GM18526 (cell line): ENCODE measurements around the gene CHEK1.
A peak's percentile ranks its signal among the peaks of the same experiment; 100 is the strongest.

Experiments
- POLR2A ChIP-seq: IDR thresholded peaks from 3 replicates; pipeline ENCODE4 v1.6.1; 2011; ENCODE audit not compliant: insufficient read length; ENCODE audit errors: extremely low read depth

CHEK1 gene

GRCh38 chr11:125618383-125618782 lies 6.6 kb upstream of the CHEK1 start:
- TF ChIP-seq POLR2A: no peak

GRCh38 chr11:125621995-125622394 lies 3.0 kb upstream of the CHEK1 start:
- TF ChIP-seq POLR2A: no peak

DNA sequence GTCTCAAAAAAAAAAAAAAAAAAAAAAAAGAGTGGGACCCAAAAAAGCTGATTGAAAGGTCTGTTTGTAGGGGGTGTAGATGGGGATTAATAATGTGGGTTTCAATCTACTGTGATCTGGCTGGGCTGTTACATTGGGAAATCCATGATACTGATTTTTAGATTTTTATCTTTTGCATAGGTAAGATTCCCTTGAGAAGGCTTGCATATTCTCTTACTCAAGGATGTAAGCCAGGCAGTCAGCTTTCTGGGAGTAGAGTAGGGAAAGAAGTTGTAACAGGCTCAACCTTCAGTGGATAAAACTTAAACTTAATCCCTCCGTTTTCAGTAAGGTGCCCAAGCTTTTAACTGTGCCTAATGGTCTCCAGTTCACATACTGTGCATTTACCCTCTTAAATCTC lies 1.9 kb upstream of the CHEK1 start:
- no peak for TF ChIP-seq POLR2A

DNA sequence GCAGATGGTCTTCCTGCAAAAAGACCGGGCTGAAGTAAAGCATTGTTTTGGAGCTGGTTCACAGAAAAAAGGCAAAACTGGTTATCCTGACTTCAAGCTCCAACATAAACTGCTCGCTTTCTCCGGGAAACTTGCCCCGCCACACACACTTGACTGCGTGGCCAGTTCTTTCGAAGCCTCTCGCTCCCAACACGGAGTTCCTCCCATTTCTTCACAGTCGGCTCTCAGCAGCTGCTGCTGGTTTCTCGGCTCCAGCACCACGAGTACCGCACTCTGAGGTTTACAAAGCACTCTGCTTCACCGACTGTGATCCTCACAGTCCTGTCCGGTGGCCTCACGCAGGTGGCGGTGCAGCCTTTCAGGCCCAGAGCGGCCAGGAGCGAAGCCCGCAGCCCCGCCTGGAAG lies 264 bp downstream of the CHEK1 start:
- TF ChIP-seq POLR2A: no peak

- TF ChIP-seq POLR2A: peak; percentile 83
Observed at GRCh38 chr11:125625630-125626287, 796 bp downstream of the CHEK1 start.

DNA sequence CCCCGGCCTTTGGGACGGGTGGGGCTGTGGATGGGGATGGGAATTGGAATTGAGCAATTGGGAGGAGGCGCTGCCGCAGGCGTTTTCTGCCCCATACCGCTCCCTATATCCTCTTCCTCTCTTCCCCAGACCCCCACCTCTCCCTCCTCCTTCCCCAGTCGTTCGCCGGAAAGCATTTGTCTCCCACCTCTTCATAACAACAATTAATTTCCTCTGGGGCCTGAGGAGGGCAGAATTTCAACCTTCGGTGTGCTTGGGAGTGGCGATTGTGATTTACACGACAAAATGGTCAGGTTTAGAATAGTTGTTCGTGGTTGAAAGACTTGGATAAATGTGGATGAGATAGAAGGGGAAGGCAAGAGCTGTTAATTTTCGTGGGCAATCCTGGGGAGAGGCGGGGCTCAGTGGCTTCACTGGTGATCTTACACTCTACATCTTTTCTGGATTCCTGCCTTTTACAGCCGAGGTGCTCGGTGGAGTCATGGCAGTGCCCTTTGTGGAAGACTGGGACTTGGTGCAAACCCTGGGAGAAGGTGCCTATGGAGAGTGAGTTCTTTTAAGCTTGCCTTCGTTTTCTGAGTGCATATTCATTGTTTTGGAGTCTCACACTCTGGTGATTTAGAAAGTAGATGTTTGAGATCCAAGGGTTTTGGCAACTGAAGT lies 1.5 kb downstream of the CHEK1 start:
- no peak for TF ChIP-seq POLR2A

GRCh38 chr11:125627236-125627910 lies 2.4 kb downstream of the CHEK1 start:
- no peak for TF ChIP-seq POLR2A

DNA sequence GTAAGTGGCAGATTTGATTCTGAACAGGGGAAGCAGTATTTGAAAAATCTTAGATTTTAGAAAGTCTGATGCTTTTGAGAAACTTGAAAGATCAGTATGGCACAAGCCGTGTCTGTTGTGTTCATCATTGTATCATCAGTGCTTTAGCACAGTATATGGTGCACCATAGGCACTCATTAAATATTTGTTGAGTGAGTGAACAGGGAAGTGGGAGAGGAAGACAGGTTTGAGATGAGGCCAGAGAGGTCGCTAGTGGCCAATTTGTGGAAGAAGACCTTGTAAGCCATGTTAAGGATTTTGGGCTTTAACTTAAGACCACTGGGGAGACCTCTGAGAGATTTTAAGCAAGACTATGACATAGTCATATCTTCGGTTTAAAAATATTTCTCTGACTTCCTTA lies 12.9 kb downstream of the CHEK1 start:
- no peak for TF ChIP-seq POLR2A

GRCh38 chr11:125638315-125638714 lies 13.4 kb downstream of the CHEK1 start:
- TF ChIP-seq POLR2A: no peak

- TF ChIP-seq POLR2A: no peak
Observed at GRCh38 chr11:125645871-125646270, 20.9 kb downstream of the CHEK1 start.

DNA sequence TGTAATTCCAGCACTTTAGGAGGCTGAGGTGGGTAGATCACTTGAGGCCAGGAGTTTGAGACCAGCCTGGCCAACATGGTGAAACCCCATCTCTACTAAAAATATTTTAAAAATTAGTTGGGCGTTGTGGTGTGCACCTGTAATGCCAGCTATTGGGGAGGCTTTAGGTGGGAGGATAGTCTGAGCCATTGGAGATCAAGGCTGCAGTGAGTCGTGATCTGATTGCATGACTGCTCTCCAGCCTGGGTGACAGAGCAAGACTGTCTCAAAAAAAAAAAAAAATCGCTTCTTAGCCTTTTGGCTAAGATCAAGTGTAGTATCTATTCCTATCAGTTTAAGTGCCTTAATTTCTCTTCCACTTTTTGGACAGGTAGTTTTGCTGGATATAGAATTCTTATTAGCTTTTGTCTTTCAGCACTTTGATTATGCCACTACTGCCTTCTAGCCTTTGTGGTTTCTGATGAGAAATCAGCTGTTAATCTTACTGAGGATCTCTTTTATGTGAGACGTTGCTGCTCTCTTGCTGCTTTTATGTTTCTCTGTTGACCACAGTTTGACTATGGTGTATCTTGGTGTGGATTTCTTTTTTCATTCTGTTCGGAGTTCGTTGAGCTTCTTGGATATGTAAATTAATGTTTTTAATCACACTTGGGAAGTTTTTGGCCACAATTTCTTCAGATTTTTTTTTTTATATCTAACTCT lies 24.7 kb downstream of the CHEK1 start:
- no peak for TF ChIP-seq POLR2A

GRCh38 chr11:125662689-125663088 lies 37.7 kb downstream of the CHEK1 start:
- no peak for TF ChIP-seq POLR2A

DNA sequence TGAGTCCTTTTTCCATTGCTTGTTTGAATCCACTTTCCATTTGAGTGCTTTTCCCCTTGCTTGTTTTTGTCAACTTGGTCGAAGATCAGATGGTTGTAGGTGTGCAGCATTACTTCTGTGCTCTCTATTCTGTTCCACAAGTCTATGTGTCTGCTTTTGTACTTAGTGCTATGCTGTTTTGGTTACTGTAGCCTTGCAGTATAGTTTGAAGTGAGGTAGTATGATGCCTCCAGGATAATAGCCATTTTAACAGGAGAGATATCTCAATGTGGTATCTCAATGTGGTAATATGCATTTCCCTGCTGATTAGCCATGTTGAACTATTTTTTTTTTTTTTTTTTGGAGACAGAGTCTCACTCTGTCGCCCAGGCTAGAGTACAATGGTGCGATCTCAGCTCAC lies 38.9 kb downstream of the CHEK1 start:
- TF ChIP-seq POLR2A: no peak

GRCh38 chr11:125667151-125667550 lies 42.2 kb downstream of the CHEK1 start:
- no peak for TF ChIP-seq POLR2A

- no peak for TF ChIP-seq POLR2A
Observed at GRCh38 chr11:125670172-125670571, 45.2 kb downstream of the CHEK1 start.

- no peak for TF ChIP-seq POLR2A
Observed at GRCh38 chr11:125671561-125671960, 46.6 kb downstream of the CHEK1 start.
